B cell (primary cell): ENCODE data around the gene RAB17. TPM values are rescaled to one million over a fixed set of nuclear protein-coding genes. Genes with fewer than 3 reads are reported as not detected.

Experiments used
- ATAC-seq: fragments of 200-7000 bp; cut with Tn5 transposase; one replicate; pipeline ENCODE4 v1.10.0; 2021; ENCODE audit warnings: low read depth, mild to moderate bottlenecking, moderate number of reproducible peaks, moderate library complexity
- CTCF ChIA-PET: fragments of 350-600 bp; sonication (Branson Sonifier 250); formaldehyde crosslinking; loops from one replicate; lab custom pipeline; 2021; ENCODE audit warnings: antibody characterized with exemption, inconsistent platforms; lab: Charles Lee
- POLR2A ChIA-PET: fragments of 350-600 bp; sonication (Branson Sonifier 250); formaldehyde crosslinking; loops from one replicate; lab custom pipeline; 2021; ENCODE audit warnings: antibody characterized with exemption; lab: Charles Lee
- DNase-seq: peaks from one replicate; pipeline ENCODE4 v3.0.0; 2013
- H2AFZ ChIP-seq: 2 replicates; pipeline ENCODE4 v1.6.1; 2012; ENCODE audit warnings: mild to moderate bottlenecking, low read depth, low read length; ENCODE audit not compliant: insufficient read depth, poor library complexity, severe bottlenecking
- H3K27ac ChIP-seq, 2 donors: 1 replicate in 1 of 2; 2 replicates in 1 of 2; pipeline ENCODE4 v1.5.1; 2012 to 2013; ENCODE audit warnings: low read length in 2 of 2, mild to moderate bottlenecking in 2 of 2, moderate library complexity in 1 of 2
- H3K27me3 ChIP-seq, 4 experiments: fragments of 200-600 bp in 1 of 4; sonication (generic) in 1 of 4; replicated peaks in 1 of 4; 1 replicate in 2 of 4; 2 replicates in 2 of 4; pipeline versions ENCODE4 v1.6.1 to v1.7.0; 2013 to 2016; ENCODE audit warnings: low read length in 3 of 4, mild to moderate bottlenecking in 2 of 4, mixed read lengths in 1 of 4, moderate library complexity in 1 of 4; ENCODE audit not compliant: insufficient read depth in 4 of 4, control insufficient read depth in 3 of 4; ENCODE audit errors: control extremely low read depth in 1 of 4
- H3K36me3 ChIP-seq, 2 experiments: replicated peaks in 1 of 2; 1 replicate in 1 of 2; 2 replicates in 1 of 2; pipeline versions ENCODE4 v1.6.1 to v1.7.1; 2013; ENCODE audit warnings: low read length in 1 of 2; ENCODE audit not compliant: insufficient read depth in 2 of 2, control insufficient read depth in 1 of 2; ENCODE audit errors: control extremely low read depth in 1 of 2, extremely low read depth in 1 of 2
- H3K4me1 ChIP-seq, 2 donors: fragments of 200-600 bp in 1 of 2; sonication (generic) in 1 of 2; 1 replicate in 1 of 2; 2 replicates in 1 of 2; pipeline versions ENCODE4 v1.5.1 to v1.6.1; 2013 to 2017; ENCODE audit warnings: low read length in 2 of 2; ENCODE audit not compliant: control insufficient read depth in 2 of 2, insufficient read depth in 2 of 2
- H3K4me2 ChIP-seq: replicated peaks from 2 replicates; pipeline ENCODE3; 2012; ENCODE audit warnings: mild to moderate bottlenecking, low read depth, low read length; ENCODE audit not compliant: poor library complexity, severe bottlenecking
- H3K4me3 ChIP-seq, 5 experiments: fragments of 200-600 bp in 1 of 5; sonication (generic) in 1 of 5; 1 replicate in 3 of 5; 2 replicates in 2 of 5; pipeline versions ENCODE4 v1.5.1 to v1.7.0; 2011 to 2016; ENCODE audit warnings: low read length in 4 of 5, mild to moderate bottlenecking in 4 of 5, low read depth in 2 of 5, control low read depth in 1 of 5, moderate library complexity in 1 of 5; ENCODE audit not compliant: insufficient read depth in 1 of 5; ENCODE audit errors: control extremely low read depth in 1 of 5, extremely low read depth in 1 of 5
- H3K79me2 ChIP-seq: fragments of 200-600 bp; sonication (generic); one replicate; pipeline ENCODE4 v1.6.0; 2016; ENCODE audit warnings: low read length; ENCODE audit not compliant: control insufficient read depth, insufficient read depth
- H3K9ac ChIP-seq: fragments of 200-600 bp; sonication (generic); 2 replicates; pipeline ENCODE4 v1.6.1; 2017; ENCODE audit warnings: mild to moderate bottlenecking, low read length, moderate library complexity
- H3K9me3 ChIP-seq, 3 donors: one replicate each; pipeline versions ENCODE4 v1.6.1 to v1.7.1; 2013; ENCODE audit warnings: low read length in 2 of 3; ENCODE audit not compliant: control insufficient read depth in 2 of 3, insufficient read depth in 1 of 3; ENCODE audit errors: control extremely low read depth in 1 of 3
- H4K20me1 ChIP-seq: 2 replicates; pipeline ENCODE4 v1.6.0; 2012; ENCODE audit warnings: mild to moderate bottlenecking, low read length; ENCODE audit not compliant: insufficient read depth, control insufficient read depth, poor library complexity, severe bottlenecking
- H3K27ac Mint-ChIP-seq: one replicate; pipeline ENCODE4 v1.8.0; 2021; ENCODE audit warnings: mixed read lengths
- H3K27me3 Mint-ChIP-seq: one replicate; pipeline ENCODE4 v1.8.0; 2021; ENCODE audit warnings: mixed read lengths
- H3K4me1 Mint-ChIP-seq: one replicate; pipeline ENCODE4 v1.8.0; 2021; ENCODE audit warnings: mixed read lengths
- H3K4me3 Mint-ChIP-seq: one replicate; pipeline ENCODE4 v1.8.0; 2021; ENCODE audit warnings: mixed read lengths
- H3K9me3 Mint-ChIP-seq: one replicate; pipeline ENCODE4 v1.8.0; 2022; ENCODE audit warnings: mixed read lengths; ENCODE audit not compliant: insufficient read depth
- CTCF ChIP-seq: fragments of 200-600 bp; IDR thresholded peaks from one replicate; pipeline ENCODE4 v1.8.0; 2022; ENCODE audit warnings: antibody characterized with exemption, mild to moderate bottlenecking
- EZH2 ChIP-seq: IDR thresholded peaks from 2 replicates; pipeline ENCODE4 v1.6.1; 2012; ENCODE audit warnings: borderline replicate concordance, low read depth, mild to moderate bottlenecking, moderate library complexity, low read length; ENCODE audit not compliant: insufficient read depth, poor library complexity, severe bottlenecking
- WGBS: methylation state at CpG from one replicate; pipeline ENCODE4 v1.1.5; 2013; ENCODE audit warnings: missing lambda C conversion rate; ENCODE audit not compliant: insufficient coverage; 5-methylcytosine and 5-hydroxymethylcytosine counted together
- intact Hi-C: fragments of 100-400 bp; cut with micrococcal nuclease; formaldehyde crosslinking; loops from one replicate; pipeline ENCODE4 v1.10.0; 2022
- polyA plus RNA-seq: library from polyadenylated mRNA; depleted of rRNA; stranded (reverse); fragments of >200 nt; gene quantifications from 2 replicates; pipeline ENCODE4 v1.2.3, GENCODE V29; 2012
- total RNA-seq, 2 donors: library from RNA; stranded (reverse); fragments of 120-200 nt in 1 of 2; gene quantifications; 1 replicate in 1 of 2; 2 replicates in 1 of 2; pipeline versions ENCODE4 v1.2.3 to v1.2.4, GENCODE V29; 2013 to 2022

RAB17 gene
- total and polyA plus RNA-seq, 2 donors (not counting 1 experiment from before 2014, with no cell fraction given) = not detected

- peaks cover 0 to 13% (median 2%) of the 10 kb centered on the region in 4 experiments for H3K27me3 ChIP-seq
- no peaks in the 10 kb centered on the region for H3K79me2 ChIP-seq
- intact Hi-C loops = loop anchor here (2.0 kb wide), 1 partner anchor 171 kb away; no protein-coding TSS in a partner anchor
- POLR2A ChIA-PET = no interaction called here
- Mint-ChIP-seq H3K4me3 (no peak overlapping the region), H3K9me3 (peaks cover 2% of the 10 kb centered on the region), H3K27ac (no peak overlapping the region), H3K4me1 (peaks cover 6% of the 10 kb centered on the region), H3K27me3 (peaks cover 35% of the 10 kb centered on the region)
- ATAC-seq = no peak
- H3K36me3 ChIP-seq = no peaks in the 10 kb centered on the region
- no peaks in the 10 kb centered on the region for H4K20me1 ChIP-seq
- H3K4me1 ChIP-seq = peaks cover 0 to 7% of the 10 kb centered on the region in 2 donors
- H3K9me3 ChIP-seq = peaks cover 0 to 2% (median 0%) of the 10 kb centered on the region in 3 donors
- CTCF ChIA-PET = interaction anchor here (0.7 to 5.7 kb wide), 6 partner anchors 10 to 171 kb away, joined by 3 to 149 read pairs (median 18); no protein-coding TSS in a partner anchor
- 88% methylated on average over 7 of the region's 8 CpGs for WGBS
- no peak overlapping the region for H2AFZ ChIP-seq
- TF ChIP-seq CTCF = no peak
- no peak for TF ChIP-seq EZH2
- DNase-seq = no peak
- H3K9ac ChIP-seq = no peak overlapping the region
- H3K4me3 ChIP-seq = no peak overlapping the region
- H3K27ac ChIP-seq = no peak overlapping the region
- H3K4me2 ChIP-seq = no peak overlapping the region
Observed at GRCh38 chr2:237573721-237574415, 16.7 kb downstream of the RAB17 start.

DNA sequence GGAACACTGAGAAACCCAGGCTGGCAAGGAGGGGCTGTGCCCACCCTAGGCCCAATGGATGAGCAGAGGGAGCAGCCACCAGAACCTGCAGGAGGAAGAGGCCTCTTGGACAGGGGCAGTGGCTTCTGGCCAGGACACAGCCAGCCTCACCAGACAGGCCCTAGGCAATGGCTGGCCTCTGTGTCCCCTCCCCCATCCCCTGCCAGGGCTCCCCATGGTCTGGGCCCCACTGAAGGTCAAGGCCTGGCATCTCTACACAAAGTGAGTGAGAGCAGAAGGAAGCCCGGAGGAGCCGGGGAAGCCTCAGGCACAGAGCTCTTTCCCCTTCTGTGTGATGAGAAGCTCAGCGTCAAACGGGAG lies 17.8 kb downstream of the RAB17 start:
- H3K36me3 ChIP-seq = no peaks in the 10 kb centered on the region
- no peak overlapping the region for H3K4me2 ChIP-seq
- peaks cover 0 to 14% (median 2%) of the 10 kb centered on the region in 4 experiments for H3K27me3 ChIP-seq
- POLR2A ChIA-PET = no interaction called here
- no peak overlapping the region for H3K4me3 Mint-ChIP-seq
- no peak overlapping the region for H2AFZ ChIP-seq
- peaks cover 4% of the 10 kb centered on the region for H3K9me3 Mint-ChIP-seq
- DNase-seq (no peak), ATAC-seq (no peak)
- no peak overlapping the region for H3K27ac ChIP-seq
- H3K9ac ChIP-seq = no peak overlapping the region
- no peak overlapping the region for H3K27ac Mint-ChIP-seq
- peaks cover 6% of the 10 kb centered on the region for H3K4me1 Mint-ChIP-seq
- H3K9me3 ChIP-seq = peaks cover 0 to 7% (median 3%) of the 10 kb centered on the region in 3 donors
- H4K20me1 ChIP-seq = no peaks in the 10 kb centered on the region
- TF ChIP-seq CTCF (no peak), EZH2 (no peak)
- no peaks in the 10 kb centered on the region for H3K79me2 ChIP-seq
- CTCF ChIA-PET = interaction anchor here (1.0 to 5.7 kb wide), 22 partner anchors 8 to 418 kb away, joined by 3 to 149 read pairs (median 8); no protein-coding TSS in a partner anchor
- intact Hi-C loops = loop anchor here (1.0 to 2.0 kb wide), 2 partner anchors 97 to 172 kb away; no protein-coding TSS in a partner anchor
- H3K4me3 ChIP-seq = no peak overlapping the region
- H3K4me1 ChIP-seq = peaks cover 0 to 7% of the 10 kb centered on the region in 2 donors
- H3K27me3 Mint-ChIP-seq = peaks cover 36% of the 10 kb centered on the region
- WGBS = 100% methylated on average over 2 of the region's 4 CpGs
